Stimulated activated CD4-positive, alpha-beta T cell treated with anti-CD3 and anti-CD28 coated beads, Interleukin-1b, Interleukin-23, amount 100 ng/mL, for 1 hour (primary cell): ENCODE results near the gene FBXO9.

ENCODE experiments used
- DNase-seq, 2 donors: peaks; one replicate each; pipeline ENCODE4 v3.0.0-alpha.2; 2020; ENCODE audit warnings: low read depth in 2 of 2

FBXO9 gene

DNA sequence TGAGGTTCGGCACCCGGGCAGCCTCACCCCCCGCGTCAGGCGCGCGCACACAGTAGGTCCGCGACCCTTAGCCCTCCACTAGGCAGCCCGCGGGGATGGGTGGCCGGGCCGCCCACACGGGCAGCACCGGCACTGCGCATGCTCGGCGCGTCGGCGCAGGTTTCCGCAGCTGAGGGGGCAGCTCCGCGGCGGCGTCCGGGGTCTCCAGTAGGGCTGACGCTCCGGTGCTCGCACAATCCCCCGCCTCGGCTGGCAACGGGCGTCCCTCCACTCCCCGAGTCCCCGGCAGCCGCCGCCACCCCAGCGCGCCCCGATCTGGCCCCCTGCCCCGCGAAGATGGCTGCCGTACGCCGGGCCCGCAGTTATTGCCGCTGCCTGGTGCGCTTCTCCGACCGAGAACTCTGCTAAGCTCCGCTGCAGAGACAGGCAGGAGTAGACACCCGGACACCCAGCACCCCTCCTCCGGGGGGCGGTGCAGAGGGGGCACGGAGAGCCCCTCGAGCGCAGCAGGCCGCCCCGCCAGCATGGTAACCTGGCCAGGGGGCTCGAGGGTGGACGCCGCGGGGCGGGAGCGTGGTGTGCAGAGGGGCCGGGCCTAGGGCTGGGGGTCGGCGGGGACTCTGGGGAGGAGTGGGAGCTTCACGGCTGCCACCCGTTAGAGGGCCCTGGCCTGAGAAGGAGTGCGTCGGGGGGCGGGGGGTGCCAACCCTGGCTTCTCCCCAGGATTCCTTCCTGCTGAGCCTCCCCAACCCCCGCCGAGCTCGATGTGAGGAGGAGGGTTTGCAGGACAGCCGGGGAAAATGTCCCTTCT is at the start of gene FBXO9:
TSS of gene FBXO9 (plus strand) at position 139 of the 811 bp plus-strand sequence. CDS start at position 525, 386 bp downstream.
- DNase-seq, result peak; percentile 48 to 49

DNA sequence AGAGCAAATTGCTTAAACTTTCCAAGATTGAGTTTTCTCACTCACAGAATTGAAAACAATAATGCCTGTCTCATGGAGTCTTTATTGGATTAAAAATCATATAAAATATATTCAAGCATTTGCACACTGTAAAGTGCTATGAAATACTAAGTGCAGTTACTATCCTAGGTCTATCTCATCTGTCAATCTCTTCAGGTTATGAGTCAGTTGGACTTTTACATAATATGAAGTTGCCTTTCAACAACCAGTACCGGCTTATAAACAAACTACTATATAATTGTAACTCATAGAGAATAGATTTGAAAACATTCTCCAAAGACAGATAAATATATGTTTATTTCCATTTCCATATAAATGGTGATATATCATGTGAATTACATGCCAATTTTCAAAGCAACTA is 49.7 kb upstream of the FBXO9 start:
- no peak for DNase-seq

DNA sequence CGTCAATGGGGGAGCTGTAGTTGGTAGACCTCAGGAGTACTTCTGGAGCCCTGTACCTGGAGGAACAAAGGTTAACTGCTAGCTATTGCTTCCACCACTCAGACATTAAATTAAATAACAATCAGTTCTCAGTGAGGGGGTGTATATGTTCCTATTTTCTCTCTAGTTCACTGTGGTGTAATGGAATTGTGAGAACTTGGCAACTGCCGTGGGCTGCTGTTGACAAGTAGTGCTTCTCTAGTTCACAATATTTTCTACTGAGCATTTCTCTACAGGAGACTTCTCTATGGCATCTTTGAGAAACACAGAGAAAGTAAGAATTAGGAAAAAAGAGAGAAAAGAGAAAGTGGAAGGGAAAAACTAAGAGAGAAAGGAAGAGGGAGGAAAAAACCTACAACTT is 46.8 kb upstream of the FBXO9 start:
- DNase-seq, result no peak

DNA sequence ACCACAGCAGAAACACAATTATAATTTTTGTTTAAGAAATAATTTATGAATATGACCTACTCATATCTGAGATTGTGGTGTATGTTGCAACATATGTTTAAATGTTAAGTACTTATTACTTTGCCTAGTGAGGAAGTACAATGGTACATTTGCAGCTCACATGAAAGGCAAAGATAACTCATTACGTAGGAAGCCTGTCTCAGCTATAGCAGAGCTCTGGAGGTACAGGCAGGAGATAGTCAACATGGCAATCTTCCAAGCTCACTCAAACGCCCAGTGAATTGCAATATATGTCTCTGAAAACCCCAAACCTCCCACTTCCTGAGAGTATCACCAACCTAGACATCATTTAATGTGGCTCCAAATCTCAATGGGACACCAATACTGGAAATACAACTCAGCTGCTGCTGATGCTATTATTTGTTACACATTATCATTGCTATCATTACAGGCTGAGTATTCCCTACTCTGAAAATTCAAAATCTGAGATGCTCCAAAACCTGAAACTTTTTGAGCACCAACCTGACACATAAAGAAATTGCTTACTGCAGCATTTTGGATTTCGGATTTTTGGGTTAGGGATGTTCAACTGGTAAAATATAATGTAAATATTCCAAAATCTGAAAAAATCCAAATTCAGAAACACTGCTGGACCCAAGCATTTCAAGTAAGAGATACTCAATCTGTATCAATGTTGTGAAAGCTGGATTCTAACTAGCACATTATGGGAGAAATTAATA is 45.0 kb upstream of the FBXO9 start:
- no peak for DNase-seq

DNA sequence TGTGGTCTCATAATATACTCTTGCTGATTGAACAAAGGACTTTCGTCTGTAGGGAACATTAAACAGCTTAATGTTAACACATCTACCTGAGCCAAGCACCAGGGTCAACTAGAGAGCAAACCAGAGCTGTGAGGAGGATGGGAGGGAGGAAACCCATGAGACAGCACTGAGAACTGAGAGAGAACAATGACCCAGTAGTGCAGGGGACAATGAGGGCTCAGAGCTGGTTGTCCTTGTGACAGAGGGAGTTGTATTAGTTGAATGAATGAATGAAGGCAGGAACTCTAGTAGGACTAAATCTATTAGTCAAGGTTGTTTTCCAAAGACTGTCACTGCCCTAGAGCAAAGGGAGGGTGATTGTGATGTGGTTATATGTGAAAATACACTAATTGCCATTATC is 41.9 kb upstream of the FBXO9 start:
- DNase-seq, result no peak

DNA sequence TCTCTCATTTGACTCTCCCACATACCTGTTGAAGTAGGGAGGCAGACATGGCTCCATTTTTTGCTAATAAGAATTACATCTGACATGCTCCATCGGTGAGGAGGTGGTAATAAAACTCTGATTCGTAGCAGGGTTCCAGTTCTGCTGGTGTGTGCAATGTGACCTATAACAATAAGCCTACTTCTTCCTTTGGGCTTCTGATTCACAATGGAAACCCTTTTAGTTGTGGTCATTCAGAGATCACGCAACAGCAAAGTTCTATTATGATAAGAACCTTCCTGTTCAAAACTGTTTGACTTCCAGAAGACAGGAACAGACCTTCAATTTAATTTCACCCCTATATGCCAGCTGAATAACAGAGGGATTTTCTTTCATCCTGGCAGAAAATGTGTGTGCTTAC is 38.7 kb upstream of the FBXO9 start:
- DNase-seq, result no peak

DNA sequence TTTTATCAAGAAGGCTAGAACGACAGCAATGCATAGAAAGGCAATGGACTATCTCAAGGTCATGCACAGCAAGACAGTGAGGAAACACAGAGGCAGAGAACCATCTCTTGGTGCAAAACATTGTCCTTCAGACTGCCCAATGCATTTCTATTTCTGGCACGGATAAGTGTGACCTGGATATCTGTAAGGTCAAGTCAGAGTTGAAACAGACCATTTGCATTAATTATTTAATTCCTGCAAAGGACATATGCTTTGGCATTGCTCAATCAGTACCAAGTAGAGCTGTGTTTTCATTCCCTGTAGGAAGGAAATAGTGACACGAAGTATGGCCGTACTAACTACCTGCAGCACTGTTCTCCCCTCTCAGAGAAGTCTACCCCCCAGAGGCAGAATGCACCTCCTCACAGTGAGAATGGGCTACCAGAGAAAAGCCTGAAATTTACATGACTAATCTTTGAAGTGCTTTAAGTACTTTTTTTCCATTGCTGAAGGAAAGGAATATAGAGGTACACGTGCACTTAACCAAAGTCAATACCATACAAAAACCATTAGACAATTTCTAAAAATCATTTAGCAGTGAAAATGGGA is 38.0 kb upstream of the FBXO9 start:
- DNase-seq, result no peak

DNA sequence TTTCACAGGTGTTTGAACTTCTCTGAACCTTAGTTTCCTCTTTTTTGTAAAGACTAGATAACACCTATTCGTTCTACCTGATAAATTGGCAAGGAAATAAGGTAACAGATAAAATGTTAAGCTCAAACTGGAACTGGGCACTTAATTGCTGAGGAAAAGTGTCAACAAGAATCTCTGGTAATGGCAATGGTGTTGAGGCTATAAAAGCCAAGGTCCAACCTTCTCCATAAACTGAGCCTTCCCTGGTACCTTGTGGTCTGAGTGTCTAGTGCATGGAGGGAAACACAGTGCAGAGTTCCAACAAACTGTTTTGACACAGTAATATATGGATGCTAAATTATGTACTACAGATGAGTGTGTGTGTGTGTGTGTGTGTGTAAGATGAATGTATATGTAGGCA is 36.7 kb upstream of the FBXO9 start:
- DNase-seq, result no peak

DNA sequence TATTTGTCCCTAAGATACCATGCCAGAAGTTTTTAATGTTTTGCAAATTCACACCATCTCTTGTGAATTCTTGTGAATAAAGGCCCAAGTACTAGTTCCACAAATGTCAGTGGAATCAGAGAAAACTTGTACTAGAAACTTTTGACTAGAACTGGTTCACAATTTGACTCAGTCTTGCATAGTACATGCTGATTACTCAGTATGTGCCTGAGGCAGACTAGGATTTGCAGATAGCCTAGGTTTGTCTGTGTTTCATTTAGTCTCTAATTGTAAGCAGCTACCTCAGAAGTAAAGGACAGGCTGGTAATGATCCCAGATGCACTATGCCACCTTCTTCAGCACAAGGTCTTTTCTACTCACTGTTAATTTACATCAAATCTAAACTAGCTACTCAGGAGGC is 35.9 kb upstream of the FBXO9 start:
- DNase-seq, result no peak

DNA sequence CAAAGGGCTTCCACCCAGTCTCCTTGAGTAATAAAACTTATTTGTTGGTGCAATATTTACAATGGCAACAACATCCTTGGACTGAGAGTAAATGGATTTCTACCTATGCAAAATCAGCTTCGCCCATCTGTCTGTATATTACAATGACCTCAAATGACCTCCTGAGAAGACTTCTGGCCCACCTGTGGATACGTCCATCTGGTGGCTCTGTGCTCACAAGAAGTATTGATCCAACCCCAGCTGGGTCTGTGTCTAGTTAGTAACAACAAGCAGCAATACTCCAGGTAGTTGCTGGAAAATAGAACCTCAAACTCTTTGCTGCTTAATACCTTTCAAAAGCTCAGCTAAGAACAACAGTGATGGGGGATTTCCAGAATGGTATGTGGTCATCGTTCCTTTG is 35.4 kb upstream of the FBXO9 start:
- no peak for DNase-seq

DNA sequence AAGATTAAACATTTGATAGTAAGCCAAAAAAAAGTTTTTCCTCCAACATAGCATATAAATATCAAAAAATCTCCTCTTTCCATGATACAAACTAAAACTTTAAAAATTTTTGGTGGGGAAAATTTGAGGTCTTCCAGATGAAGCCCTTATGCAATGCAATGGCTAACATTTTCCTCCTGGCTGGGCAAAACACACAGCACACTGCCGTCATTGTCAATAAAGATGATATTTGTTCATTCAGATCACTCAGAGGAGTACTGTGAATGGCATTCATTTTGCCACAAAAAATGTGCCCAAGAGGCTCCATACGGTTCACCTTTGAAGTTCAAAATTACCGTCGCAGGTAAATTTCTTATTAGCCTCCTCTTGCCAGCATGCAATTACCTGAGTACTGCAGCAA is 33.9 kb upstream of the FBXO9 start:
- no peak for DNase-seq

DNA sequence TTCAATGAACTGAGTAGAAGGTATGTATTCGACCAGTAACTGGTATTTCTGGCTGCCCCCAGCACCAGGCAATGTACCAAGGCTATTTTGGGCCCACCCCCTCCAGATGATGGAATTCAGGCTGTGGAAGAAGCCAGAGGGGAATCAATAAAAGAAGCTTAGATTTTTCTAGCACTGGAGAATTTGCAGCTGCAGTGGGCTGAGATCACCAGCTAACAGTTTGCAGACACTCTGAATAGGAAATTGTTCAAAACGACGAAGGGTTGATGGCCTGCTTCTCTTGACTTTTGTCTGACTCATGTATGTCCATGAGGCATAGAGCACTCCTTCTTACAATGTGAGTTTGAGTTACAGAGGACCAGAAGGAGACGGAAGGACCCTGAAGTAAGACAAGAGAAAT is 32.4 kb upstream of the FBXO9 start:
- no peak for DNase-seq

DNA sequence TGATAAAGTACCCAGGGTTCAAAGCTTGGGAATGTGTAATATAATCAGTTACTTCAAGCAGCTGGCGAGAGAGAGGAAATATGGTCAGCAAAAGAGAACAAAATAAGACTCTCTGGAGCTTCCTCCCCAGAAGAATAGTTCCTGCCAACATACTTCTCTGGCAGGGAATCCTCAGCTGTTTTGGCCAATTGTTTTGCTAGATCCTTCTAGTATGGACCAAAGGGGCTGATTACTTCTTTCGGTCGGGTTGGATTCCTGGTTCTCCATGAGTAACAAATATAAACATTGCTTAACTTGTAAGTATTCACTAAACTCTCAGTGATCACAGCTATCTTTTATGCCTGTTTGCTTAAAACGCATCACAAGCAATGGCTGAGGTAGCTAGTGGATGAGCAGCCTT is 31.4 kb upstream of the FBXO9 start:
- no peak for DNase-seq

DNA sequence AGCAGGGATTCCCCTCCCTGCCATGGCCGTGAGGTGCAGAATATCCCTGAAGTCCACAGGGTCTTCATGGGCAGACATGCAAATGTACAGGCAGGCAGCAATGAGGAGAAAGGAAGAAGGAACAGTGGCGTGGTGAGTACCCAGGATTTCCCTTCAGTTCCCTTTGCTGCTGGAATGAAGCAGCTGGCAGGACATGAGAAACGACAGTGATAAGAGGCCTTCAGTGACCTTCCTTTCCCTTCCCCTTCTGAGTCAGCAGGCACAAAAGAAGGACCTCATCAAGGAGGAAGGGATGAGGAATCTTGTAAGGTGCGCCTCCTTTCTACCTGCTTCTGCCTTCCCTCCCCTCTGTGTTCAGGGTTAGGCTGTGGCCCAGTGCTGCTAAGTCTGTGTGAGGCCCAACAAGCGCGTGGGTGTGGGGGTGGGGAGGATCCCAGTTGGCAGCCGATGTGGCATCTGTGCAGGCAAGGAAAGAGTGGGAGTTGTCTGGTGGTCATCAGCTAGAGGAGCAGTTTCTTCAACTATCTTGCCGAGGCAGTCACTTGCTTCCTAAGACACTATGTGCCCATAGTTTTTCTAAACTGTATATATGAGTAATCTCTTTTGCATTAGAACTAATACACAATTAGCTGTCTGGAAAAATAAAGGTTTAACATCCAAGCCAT is 29.5 kb upstream of the FBXO9 start:
- DNase-seq, result no peak

DNA sequence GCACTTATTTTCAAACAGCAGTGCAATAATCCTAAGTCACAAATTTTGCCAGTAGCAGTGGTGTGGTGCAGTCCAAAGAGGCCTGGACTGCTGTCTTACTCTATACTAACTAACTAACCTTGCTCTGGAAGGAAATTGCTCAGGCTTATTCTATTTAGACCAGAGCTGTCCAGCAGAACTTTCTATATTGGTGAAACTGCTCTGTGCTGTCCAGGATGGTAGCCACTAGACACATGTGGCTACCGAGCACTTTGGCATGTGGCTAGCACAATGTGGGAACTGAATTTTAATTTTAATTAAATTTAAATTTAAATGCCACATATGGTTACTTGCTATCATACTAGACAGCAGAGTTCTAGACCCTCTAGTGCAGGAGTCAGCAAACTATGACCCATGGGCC is 27.1 kb upstream of the FBXO9 start:
- DNase-seq, result no peak

DNA sequence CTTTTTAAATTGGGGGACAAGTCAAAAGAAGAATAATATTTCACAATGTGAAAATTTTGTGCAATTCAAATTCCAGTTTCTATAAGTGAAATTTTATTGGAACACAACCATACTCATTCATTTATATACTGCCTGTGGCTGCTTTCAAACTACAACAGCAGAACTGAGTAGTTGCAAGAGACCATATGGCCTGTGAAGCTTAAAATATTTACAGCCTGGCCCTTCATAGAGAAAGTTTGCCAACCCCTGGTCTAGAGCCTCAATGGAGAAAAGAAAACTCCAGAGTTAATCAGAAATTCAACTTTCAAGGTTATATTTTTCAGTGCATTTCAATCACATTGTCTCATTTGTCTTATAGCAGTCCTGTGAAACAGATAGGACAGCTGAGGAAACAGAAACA is 26.6 kb upstream of the FBXO9 start:
- no peak for DNase-seq

DNA sequence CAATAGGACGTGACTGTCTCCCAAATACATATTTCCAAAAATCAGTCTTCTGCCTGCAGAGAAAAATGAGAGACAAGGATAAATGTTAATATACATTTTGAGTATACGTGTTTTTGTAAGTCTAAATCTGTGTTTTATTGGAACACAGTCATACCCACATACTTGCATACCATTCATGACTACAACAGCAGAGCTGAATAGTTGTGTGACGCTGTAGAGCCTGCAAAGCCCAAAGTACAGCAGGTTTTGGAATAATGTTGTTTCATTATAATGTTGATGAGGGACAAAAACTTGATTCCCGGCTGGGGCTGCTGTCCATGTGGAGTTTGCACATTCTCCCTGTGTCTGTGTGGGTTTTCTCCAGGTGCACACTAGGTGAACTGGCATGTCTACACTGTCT is 23.8 kb upstream of the FBXO9 start:
- DNase-seq, result no peak

DNA sequence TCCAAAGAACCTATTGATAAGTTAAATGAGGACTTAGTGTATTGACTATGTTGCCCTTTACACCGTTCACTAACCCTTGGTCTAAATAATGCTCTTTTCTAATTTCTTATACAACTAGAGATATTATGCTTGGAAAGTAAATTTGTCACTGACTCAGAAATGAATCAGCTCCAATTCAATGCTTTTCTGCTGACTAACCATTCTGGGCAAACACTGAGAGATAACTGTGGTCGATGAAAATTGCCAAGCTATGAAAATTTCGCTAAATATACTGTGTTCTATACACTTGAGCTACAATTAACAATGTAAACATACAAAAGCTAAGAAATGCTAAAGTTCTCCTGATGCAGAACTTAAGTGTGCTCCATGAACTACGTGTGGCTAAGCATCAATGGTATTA is 23.1 kb upstream of the FBXO9 start:
- DNase-seq, result no peak

DNA sequence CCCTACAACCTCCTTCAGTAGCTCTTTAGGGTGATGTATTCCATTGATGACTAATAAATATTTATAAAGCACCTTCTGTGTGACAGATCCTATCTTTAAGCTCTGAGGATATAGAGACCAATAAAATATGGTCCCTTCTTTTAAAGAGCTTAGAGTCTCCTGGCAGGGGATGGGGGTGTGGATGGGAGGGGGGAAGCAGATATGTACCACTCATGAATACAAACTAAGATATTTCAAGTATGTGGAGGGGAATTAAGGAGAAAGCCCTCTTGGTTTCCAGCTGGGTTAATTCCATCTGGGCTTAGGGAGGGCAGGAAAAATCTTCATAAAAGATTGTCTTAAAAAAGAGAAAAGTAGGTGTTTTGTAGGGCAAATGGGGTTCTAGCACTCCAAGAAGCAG is 21.6 kb upstream of the FBXO9 start:
- no peak for DNase-seq

DNA sequence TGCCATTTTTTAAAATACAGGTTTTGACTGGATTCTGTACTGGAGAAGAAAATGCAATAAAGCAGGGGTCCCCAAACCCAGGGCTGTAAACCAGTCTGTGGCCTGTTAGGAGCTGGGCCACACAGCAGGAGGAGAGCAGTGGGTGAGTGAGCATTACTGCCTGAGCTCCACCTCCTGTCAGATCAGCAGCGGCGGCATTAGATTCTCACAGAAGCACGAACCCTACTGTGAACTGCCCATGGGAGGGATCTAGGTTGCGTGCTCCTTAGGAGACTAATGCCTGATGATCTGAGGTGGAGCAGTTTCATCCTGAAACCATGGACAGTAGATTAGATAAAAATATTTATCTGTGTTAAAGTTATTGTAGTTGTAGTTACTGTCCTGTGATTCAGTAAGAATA is 21.1 kb upstream of the FBXO9 start:
- DNase-seq, result no peak

DNA sequence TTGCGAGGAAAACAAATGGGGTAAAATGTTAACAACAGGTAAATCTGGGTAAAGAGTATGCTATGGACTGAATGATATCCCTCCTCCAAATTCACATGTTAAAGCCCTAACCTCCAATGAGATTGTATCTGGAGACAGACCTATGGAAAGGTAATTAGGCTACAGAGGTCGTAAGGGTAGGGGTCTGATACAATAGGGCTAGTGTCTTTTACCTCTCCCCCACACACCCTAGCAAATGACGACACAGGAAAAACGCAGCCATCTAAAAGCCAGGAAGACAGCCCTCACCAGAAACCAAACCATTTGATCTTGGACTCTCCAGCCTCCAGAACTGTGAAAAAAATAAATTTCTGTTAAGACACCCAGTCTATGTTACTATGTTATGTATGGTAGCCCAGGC is 20.6 kb upstream of the FBXO9 start:
- no peak for DNase-seq

DNA sequence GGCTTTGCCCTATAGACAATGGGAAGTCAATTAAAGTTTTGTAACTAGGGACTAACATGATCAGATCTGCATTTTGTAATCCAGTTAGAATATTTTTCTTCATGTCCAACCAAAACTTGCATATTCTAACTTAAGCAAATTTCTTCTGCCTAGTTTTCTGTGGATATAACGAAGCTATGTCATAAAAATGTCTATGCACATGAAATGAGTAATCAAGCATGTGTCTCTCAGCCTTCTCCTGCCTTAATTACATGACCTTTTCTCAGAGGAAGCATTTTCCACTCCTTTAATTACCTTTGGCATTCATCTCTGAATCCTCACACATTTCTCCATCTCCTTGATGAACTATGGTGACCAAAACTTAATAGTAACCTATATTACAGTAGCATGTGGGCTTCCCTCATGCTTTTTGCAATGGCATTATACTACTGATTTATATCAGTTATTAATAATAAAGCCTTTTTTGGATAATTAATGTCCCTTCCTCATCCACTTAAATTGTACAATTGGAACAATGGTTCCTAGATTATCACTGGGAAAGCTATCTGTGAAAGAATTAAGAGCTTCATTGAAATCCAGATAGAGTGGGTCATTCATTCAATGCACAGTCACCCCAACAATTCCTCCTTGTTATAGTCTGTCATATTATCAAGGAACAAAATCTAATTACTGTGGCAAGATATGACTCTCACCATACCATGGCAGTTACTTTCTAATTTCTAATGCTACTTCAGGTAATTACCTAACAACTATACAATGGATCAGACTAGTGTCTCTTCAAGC is 19.1 kb upstream of the FBXO9 start:
- DNase-seq, result no peak
